GM21786 (cell line): Measurements from ENCODE around the gene B4GALT1.
A peak's percentile ranks its signal among the peaks of the same experiment; 100 is the strongest.
"Not testable (repeated sequence)": the region's sequence is repeated elsewhere in the genome, so short reads cannot be mapped to it uniquely, and the experiment has no call there.

ENCODE experiments used
- ATAC-seq: cut with Tn5 transposase; IDR thresholded peaks from one replicate; pipeline ENCODE4 v1.9.1; 2021; ENCODE audit not compliant: unreplicated experiment

B4GALT1 gene

DNA sequence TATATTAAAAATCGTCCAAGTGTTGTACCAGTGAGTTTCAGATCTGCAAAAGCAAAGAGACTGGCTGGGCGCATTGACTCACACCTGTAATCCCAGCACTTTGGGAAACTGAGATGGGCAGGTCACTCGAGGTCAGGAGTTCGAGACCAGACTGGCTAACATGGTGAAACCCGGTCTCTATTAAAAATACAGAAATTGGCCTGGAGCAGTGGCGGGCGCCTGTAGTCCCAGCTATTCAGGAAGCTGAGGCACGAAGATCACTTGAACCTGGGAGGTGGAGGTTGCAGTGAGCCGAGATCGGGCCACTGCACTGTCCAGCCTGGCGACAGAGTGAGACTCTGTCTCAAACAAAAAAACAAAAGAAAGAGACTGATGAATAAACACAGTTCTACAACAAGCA is 18.3 kb upstream of the B4GALT1 start:
- ATAC-seq, result no peak

DNA sequence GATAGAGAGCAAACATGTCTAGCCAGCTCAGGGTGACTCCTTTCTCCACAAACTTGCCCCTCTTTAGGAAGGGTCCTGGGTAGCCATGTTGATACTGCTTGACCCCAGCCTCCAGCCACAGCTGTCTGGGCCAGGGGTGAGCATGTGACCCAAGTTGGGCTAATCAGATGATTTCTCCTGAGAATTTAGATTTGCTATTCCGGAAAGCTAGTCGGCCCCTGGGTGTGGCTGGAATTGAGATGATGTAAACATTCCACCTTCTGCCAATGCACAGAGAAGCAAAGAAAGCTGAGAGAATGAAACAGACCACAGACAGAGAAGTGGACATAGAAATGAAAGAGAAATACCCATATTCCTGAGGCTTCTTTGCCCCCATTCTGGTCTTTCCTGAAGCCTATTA is 17.8 kb upstream of the B4GALT1 start:
- no peak for ATAC-seq

DNA sequence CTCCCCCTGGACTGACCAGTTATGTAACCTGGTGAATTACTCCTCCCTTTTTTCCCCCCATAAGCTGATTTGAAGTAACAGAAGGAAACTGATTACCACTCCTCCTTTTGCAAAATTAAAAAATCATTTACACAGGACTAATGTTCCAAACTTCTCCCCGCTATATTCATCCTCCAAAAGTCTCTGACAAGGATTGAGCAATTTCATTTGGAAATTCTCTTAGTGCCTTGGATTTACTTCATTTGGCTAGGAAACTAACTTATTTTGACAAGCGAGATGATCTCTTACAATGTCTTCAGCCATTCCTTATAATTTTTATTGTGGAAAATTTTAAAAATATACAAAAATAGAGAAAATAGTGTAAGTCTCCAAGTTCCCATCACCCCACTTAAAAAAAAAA is 15.4 kb upstream of the B4GALT1 start:
- no peak for ATAC-seq

DNA sequence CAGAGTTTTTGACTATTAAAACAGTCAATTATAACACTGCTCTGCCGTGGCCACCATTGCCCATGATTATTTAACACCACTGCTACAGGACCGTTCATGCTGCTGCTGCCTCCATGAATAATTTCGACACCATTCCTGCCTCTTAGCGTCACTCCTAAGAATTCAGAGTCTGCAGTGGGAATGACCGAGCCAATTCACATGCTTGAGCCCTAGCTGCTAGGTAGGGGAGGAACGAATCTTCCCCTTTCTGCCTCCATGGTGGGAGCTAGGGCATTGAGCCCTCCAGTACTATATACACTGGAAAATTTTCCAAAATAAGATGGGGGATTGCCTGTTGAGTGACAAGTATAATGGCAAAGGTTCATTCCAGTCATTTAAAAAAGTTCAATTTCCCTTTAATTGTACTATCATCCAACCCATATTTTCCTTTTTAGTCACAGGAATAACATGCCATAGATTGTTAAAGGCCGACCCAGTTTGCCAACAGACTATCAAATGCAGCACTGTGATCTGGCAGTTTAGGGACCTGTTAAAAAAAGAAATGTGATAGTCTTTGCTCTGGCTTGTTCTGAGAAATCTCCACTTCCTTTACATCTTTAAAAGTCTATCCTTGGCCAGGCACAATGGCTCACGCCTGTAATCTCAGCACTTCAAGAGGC is 13.5 kb upstream of the B4GALT1 start:
- no peak for ATAC-seq

DNA sequence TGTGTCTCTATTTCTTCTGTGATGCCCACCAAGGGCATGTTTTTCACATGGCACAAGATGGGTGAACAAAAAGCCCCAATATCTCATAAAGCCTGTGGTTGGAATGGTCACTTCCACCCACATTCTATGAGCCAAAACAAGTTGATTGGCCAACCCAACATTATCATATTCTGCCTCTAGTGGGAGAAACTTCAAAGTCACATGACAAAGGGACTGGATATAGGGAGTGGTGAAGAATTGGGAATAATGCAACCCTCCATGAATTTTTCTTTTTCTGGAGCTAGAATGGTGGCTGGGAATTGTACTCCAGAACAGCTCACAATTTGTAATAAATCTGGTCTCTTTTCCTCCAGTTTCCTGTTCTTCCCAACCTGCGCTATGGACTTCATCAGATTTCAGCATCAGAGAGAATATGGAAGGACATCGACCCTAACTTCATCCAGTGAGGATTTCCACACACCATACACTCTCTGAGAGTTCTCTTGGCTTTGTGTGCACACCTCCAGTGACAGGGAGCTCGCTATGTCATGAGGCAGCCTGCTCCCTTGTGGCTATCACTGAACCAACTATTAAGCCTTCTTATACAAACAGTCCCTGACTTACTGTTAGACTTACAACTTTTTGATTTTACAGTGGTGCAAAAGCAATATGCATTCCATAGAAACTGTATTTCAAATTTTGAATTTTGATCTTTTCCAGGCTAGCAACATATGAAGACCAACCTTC is 12.0 kb upstream of the B4GALT1 start:
- no peak for ATAC-seq

DNA sequence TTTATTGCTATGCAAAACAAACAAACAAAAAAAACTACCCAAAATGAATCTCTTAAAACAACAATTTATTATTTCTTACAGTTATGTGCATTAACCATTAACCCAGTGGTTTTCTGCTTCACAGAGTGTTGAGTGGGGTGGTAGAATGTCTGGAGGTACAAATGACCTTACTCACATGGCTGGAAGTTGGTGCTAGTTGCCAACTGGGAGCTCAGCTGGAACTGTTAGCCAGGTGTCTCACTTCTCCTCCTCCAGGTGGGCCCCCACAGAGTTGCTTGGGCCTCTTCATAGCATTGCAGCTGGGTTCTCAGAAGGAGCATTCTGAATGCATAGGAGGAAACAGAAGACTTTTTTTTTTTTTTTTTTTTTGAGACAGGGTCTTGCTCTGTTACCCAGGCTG is 10.5 kb upstream of the B4GALT1 start:
- peak; percentile 87 for ATAC-seq

DNA sequence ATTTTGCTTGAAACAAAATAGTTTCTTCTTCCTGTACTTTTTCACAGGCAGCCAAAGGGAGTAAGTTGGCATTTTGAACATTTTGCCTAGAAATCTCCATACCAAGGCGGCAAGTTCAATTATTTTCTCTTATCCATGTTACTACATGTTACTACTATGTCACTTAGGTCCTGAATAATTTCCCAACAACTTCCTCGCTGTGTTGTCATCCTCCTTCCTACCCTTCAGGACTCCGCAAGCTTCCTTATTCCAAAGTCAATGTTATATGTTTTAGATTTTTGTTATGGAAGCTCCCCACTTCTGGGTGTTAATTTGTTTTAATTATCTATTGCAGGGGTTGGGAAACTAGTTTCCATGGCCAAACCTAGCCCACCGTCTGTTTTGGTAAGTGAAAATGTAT is 9.9 kb upstream of the B4GALT1 start:
- no peak for ATAC-seq

DNA sequence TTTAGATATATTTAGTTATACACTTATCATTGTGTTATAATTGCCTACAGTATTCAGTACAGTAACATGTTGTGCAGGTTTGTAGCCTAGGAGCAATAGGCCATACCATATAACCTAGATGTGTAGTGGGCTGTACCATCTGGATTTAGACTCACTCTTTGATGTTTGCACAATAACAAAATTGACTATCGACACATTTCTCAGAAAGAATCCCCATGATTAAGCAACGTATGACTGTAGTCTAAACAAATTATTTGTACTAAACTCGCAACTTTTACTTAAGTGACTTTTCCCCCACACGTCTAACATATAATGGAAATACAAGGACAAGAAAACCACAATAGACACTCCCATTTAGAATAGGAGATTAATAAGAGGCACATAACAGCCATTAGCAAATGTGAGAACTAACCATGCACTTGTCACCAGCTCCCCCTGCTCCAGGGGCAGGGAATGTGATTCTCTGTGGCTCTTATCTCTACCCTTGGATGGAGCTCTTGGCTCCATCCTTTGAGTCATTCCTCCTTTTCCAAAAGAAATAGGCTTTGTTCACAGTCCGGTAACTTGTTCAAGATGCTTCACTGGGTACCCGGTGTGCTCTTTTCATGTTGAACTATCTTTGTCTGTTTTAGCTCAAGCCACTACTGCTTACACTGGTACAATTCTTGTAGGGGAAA is 8.7 kb upstream of the B4GALT1 start:
- no peak for ATAC-seq

DNA sequence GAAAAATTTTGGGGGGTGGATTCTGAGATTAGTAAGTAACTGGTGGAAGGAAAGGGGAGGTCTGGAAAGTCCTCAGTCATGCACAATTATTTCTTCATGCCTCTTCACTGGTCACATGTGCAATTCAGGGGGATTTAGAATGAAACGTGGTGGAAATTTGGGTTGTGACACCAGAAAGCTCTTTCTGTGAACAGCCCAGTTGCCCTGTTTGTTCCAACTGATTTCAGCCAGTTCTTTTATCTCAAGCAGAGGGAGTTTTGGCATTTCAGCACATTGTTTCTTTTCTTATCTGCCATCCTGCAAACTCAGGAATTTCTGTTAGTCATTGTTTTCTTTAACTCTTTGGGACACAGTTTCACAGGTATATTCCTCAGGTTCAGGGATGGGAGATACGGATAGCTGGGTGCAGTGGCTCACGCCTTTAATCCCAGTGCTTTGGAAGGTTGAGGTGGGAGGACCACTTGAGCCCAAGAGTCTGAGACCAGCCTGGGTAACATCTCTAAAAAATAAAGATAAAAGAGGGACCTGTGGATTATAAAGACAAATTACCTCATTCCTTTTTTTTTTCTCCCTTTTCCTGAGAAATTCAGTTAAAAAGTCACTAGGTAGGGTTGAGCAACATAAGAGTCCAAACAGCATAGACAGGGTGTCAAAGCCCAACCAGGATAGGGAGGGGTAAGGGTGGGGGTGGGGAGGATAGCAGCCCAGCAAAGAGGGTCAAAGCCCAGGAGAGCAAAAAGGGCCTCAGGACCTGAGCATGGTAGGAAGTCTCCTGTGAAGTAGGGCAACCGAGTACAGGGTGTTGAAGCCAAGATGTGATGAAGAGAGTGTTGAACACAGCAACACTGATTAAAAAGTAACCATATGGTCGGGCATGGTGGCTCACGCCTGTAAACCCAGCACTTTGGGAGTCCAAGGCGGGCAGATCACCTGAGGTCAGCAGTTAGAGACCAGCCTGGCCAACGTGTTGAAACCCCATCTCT is 5.4 kb upstream of the B4GALT1 start:
- ATAC-seq, result no peak

DNA sequence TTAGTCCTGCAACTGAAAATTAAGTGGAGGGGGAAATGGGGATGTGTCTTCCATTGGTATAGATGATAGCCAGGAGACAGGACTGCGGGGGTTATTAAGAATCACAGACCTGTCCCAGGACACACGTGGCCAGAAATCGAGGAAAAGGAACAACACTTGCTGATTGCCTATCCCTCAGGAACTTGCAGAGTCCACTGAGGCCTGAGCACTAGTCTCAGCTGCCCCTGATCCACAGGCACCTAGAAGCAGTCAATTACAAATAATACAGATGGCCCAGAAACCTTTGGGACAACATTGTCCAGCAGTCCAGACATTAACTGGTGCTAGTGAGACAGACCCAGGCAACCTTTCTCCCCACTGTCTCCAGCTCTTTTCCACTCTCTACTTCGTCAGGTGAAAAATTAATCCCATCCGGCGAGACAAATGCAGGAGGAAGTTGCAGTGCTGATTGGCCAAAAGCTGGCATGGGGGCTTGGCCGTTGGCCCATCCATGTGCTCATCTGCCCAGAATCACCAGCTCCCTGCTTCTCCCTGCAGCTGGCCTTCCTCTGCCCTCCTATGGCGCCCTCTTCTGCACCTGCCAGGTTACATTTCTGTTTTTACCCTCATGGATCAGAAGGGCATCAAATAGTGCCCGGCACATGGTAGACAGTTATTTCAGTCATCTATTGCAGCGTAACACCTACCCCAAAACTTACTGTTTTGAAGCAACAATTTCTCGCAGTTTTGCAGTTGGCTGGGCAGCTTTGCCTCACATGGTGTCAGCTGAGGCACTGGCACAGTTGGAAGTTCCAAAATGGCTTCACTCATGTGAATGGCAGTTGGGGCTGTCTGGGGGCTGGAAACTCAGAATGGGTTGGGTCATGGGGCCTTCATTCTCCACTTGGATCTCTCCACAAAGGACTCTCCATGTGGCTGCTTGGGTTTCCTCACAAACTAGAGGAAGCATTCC is 3.6 kb upstream of the B4GALT1 start:
- no peak for ATAC-seq

DNA sequence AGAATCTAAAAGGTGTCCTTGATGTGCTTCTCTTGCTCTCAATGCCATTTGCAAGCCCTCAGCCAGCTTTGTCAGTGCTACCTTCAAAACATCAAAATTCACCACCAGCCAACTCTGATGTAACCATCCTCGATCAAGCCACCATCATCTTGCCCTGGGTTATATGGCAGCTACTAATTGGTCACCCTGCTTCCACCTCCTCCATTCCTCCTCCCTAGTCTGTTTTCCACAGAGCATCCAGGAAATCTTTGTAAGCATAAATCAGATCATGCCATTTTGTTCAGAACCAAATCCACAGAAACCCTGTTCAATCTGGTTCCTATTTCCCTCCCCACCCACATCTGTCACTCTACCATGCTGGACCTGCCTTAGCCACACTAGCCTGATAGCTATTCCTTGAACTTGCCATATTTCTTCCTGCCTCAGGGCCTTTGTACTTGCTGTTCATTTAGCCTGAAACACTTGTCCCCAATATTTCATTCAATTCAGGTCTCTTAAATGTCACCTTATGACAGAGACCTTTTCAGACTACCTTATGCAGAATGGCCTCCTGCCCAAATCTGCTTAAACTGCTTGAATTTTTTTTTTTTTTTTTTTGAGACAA is 1.9 kb upstream of the B4GALT1 start:
- no peak for ATAC-seq

DNA sequence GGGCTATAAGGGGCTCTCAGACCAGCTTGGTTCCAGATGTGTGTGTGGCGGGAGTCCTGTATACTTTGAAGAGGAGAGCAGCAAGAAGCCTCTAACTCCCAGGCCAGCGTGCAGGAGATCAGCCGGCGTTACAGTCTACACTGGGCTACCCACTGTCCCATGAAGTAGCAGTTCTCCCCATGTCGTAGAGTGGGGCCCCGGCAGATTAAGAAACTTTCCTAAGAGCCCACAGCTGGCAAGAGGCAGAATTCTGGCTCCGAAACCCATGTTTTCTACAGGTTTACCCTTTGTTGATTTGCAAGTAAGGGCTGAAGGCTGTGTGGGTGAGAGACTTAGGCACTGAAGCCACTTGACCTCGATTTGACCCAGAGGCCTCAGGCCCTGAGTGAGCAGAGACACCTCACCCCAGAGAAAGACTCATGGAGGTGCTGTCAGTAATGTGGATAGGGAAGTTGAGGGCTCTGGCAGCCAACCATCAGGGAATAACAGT is 881 bp upstream of the B4GALT1 start:
- no peak for ATAC-seq

DNA sequence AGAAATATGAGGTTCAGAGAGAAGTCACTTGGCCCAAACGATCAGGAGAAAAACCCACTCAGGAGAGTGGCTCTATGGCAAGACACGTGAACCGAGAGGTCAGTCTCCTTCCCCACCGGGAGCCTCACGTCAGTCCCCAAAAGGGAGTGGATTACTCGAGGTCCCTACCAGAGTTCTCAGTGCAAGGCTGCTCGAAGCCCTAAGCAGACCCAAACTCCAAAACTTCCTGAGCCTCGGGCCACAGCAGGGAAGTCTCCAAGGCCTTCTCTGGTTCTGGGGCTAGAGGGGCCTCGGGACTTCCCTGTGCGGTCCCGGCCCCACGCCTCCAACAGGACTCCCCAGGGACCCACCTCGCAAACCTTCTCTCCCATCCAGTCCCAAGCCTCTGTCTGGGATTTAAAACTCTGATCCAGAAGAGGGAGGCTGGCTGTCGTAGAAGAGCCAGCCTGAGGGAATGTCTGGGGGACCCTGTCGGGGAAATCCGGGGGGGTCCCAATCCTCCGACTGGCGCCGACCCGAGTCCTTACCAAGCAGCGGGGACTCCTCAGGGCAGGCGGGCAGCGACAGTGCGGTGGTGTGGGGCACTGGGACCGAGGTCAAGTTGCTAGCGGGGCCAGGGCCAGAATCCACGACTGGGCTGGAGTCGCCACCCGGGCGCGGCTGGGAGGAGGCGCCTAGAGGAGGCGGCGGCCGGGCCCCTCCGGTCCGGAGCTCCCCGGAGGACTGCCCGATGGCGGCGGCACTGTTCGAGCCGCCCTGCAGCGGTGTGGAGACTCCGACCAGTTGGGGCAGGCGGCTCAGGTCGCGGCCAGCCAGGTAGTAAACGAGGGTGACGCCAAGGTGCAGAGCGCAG is 679 bp downstream of the B4GALT1 start:
- ATAC-seq, result no peak

DNA sequence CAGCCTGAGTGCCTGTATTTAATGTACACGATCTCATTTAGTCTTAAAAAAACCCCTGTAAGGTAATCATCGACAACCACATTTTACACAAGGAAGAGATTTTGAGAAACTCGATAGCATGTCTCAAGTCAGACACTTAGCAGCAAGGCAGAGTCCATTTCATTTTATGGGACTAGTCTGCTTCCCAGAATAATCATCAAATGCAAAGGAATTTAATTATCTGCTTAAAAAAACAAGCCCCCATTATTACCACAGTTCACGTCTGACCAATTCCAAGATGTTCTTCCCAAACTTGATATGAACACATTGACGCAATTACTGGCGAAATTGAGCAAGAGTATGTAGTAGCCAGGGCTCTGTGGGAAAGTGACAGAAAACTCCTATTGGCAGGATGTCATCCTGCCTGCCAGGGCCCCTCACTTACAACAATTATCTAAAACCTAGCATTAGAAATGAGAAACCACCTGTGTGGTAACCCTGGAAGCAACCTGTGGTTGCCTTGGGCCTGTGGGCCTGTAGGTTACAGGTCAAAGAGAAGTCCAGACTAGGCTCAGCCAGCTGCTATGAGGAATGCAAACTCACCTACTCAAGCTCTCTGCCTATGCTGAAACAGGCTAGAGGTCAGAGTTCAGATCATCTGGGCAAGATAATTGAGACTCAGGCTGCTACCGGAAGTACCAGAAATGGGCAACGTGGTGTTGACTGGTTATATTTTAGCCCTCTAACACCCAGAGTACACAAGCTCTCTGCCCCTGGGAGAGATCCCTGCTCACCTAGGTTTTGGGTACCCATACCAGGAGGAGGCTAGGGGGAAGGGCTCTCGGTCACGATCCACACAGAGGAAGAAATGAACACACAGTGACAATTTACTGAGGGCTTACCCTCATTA is 1.6 kb downstream of the B4GALT1 start:
- peak; percentile 29 for ATAC-seq

DNA sequence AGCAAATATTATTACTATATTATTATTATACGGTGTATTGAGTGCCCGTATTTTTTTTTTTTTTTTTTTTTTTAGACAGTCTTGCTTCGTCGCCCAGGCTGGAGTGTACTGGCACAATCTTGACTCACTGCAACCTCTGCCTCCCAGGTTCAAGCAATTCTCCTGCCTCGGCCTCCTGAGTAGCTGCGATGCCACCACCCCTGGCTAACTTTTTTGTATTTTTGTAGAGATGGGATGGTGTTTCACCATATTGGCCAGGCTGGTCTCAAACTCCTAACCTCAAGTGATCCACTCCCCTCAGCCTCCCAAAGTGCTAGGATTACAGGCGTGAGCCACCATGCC is 2.2 kb downstream of the B4GALT1 start:
- ATAC-seq, result not testable (repeated sequence)

DNA sequence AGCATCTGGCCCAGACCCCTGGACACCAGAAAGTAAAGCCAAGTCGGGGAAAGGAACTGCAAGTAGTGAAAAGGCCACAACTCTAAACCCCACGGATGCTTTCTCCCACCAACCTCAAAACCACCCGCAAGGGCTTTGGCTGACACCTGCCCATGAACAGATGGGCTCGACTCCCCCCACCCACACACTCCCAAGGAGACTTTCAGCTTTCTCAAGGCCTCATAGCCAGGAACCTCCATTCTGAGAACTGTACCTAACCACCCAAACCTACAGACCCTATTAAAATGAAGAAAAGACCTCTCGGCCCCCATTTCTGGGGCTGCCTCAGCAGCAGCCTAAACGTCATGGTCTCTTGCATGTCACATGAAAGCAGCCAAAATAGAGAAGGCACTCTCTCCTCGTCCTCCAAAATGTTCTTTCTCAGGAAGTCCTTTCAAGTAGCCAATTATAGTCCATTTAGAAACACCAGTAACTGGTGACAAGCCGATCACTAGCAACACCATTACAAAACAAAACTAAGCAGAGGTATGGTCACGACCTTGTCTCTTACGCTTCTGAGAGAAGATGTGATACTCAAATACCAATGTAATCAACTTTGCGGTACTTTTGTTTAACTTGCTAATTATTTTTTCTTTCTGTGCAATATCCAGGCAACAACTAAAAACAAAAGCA is 2.9 kb downstream of the B4GALT1 start:
- peak; percentile 18 for ATAC-seq
